Measurements from ENCODE around the gene TOM1L2.

- no peak for TF ChIP-seq CTCF (IDR thresholded peaks at IDR 0.05 in 4 of 5, conservative IDR thresholded peaks at IDR 0.05 in 1 of 5)
- no peak for TF ChIP-seq POLR2A (IDR thresholded peaks at IDR 0.05)
Observed at GRCh38 chr17:17819111-17819510, 153.1 kb downstream of the TOM1L2 start.
